Measurements from ENCODE around the gene RALA. TPM values are rescaled to one million over a fixed set of nuclear protein-coding genes. Genes with fewer than 3 reads are reported as not detected.

Gene RALA
- total RNA-seq, 1 experiment from 2014 or later = 41.7 TPM

DNA sequence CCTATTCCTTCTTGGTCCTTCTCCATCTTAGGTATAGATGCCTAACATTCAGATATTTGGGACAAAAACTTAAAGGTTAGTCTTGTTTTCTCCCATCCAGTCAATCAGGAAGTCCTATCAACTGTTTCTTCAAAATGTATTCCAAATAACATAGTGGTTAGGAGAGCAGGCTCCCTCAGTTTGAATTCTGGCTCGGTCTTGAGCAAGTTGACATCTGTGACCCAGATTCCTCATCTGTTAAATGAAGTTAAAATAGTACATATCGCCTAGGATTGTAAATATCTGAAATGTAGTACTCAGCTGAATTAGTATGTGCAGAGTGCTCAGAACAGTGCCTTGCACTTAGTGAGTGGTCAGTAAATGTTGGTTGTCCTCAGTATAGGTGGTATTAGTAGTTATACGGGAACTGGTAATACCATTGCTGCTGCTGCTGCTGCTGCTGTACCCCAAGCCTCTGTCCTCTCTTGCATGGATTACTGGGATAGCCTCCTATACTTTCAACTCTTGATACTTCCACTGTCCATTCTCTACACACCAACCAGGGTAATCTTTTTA lies 58.6 kb downstream of the RALA start:
- Mint-ChIP-seq H3K27me3 (ENCODE audit: insufficient read depth, unreplicated experiment) (no peaks in the 10 kb centered on the region), H3K4me1 (ENCODE audit: low read depth, unreplicated experiment) (peaks cover 13% of the 10 kb centered on the region), H3K9me3 (ENCODE audit: unreplicated experiment) (no peaks in the 10 kb centered on the region), H3K4me3 (ENCODE audit: unreplicated experiment) (no peak overlapping the region), H3K36me3 (ENCODE audit: insufficient read depth, unreplicated experiment) (peaks cover 5% of the 10 kb centered on the region), H3K27ac (ENCODE audit: unreplicated experiment) (no peak overlapping the region)
- TF ChIP-seq, protein P1, sequence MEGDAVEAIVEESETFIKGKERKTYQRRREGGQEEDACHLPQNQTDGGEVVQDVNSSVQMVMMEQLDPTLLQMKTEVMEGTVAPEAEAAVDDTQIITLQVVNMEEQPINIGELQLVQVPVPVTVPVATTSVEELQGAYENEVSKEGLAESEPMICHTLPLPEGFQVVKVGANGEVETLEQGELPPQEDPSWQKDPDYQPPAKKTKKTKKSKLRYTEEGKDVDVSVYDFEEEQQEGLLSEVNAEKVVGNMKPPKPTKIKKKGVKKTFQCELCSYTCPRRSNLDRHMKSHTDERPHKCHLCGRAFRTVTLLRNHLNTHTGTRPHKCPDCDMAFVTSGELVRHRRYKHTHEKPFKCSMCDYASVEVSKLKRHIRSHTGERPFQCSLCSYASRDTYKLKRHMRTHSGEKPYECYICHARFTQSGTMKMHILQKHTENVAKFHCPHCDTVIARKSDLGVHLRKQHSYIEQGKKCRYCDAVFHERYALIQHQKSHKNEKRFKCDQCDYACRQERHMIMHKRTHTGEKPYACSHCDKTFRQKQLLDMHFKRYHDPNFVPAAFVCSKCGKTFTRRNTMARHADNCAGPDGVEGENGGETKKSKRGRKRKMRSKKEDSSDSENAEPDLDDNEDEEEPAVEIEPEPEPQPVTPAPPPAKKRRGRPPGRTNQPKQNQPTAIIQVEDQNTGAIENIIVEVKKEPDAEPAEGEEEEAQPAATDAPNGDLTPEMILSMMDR (IDR thresholded peaks at IDR 0.05; ENCODE audit: insufficient read depth in 1 of 2, low read depth in 1 of 2, low read length in 1 of 2, severe bottlenecking in 1 of 2, unreplicated experiment in 1 of 2) = no peak
- ChIA-PET POLR2A (no interaction called here), CTCF (no interaction called here)
- Histone ChIP-seq H3K9me3 (peaks cover 1% of the 10 kb centered on the region; the same call in 1 of the 2 replicates), H3K36me3 (ENCODE audit: control insufficient read depth, insufficient read depth, low read length) (no peaks in the 10 kb centered on the region), H3K27me3 (replicated peaks; ENCODE audit: control insufficient read depth, insufficient read depth, low read length) (no peaks in the 10 kb centered on the region), H3K4me1 (peaks cover 5% of the 10 kb centered on the region), H3K4me3 (ENCODE audit: low read depth, low read length) (no peak overlapping the region)
- DNase-seq = no peak
- intact Hi-C loops (cut with micrococcal nuclease; ENCODE audit: unreplicated experiment) = no loop called here
- no TSS peak for BruUV-seq (replicated peaks)

GRCh38 chr7:39683216-39683845 lies 60.0 kb downstream of the RALA start:
- no peaks in the 10 kb centered on the region for H3K36me3 ChIP-seq (ENCODE audit: control insufficient read depth, insufficient read depth, low read length)
- ChIA-PET POLR2A (no interaction called here), CTCF (no interaction called here)
- no peak overlapping the region for H3K4me3 ChIP-seq (ENCODE audit: low read depth, low read length)
- intact Hi-C loops (cut with micrococcal nuclease; ENCODE audit: unreplicated experiment) = no loop called here
- H3K4me1 ChIP-seq = peaks cover 5% of the 10 kb centered on the region
- H3K4me3 Mint-ChIP-seq (ENCODE audit: unreplicated experiment) = no peak overlapping the region
- no peaks in the 10 kb centered on the region for H3K27me3 ChIP-seq (replicated peaks; ENCODE audit: control insufficient read depth, insufficient read depth, low read length)
- H3K27me3 Mint-ChIP-seq (ENCODE audit: insufficient read depth, unreplicated experiment) = no peaks in the 10 kb centered on the region
- H3K9me3 ChIP-seq = no peaks in the 10 kb centered on the region
- no TSS peak for BruUV-seq (replicated peaks)
- TF ChIP-seq, protein P1 (IDR thresholded peaks at IDR 0.05; ENCODE audit: insufficient read depth in 1 of 2, low read depth in 1 of 2, low read length in 1 of 2, severe bottlenecking in 1 of 2, unreplicated experiment in 1 of 2) = no peak
- H3K9me3 Mint-ChIP-seq (ENCODE audit: unreplicated experiment) = no peaks in the 10 kb centered on the region
- no peak for DNase-seq
- H3K36me3 Mint-ChIP-seq (ENCODE audit: insufficient read depth, unreplicated experiment) = peaks cover 5% of the 10 kb centered on the region
- H3K4me1 Mint-ChIP-seq (ENCODE audit: low read depth, unreplicated experiment) = peaks cover 13% of the 10 kb centered on the region
- no peak overlapping the region for H3K27ac Mint-ChIP-seq (ENCODE audit: unreplicated experiment)

DNA sequence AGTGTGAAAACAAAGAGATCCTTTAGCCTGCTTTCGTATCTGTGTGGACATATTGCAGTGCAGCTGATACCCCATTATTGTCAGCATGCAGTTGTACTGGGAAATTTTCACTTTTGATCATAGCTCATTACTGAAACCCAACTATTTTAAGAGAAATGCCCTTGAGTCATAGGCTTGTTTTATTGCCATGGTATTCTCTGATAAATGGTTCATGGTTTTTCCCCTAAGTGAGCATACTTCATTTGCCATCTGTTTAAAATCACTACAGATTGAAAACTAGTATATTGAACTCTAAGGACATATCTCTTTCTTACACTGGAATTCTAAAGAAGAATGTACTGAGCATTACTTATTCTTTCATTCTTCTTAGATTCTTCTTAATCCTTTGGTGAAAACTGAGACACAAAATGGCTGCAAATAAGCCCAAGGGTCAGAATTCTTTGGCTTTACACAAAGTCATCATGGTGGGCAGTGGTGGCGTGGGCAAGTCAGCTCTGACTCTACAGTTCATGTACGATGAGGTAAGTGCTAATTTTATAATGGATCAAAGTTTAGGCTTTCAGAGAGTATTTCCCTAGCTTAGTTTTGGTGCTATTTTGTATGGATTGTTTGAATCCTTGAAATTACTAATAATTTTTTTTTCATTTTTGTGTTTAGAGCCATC lies 63.0 kb downstream of the RALA start:
- H3K27me3 Mint-ChIP-seq (ENCODE audit: insufficient read depth, unreplicated experiment) = no peaks in the 10 kb centered on the region
- Histone ChIP-seq H3K4me3 (ENCODE audit: low read depth, low read length) (no peak overlapping the region), H3K36me3 (ENCODE audit: control insufficient read depth, insufficient read depth, low read length) (no peaks in the 10 kb centered on the region), H3K9me3 (no peaks in the 10 kb centered on the region), H3K27me3 (replicated peaks; ENCODE audit: control insufficient read depth, insufficient read depth, low read length) (no peaks in the 10 kb centered on the region), H3K4me1 (peaks cover 5% of the 10 kb centered on the region)
- intact Hi-C loops (cut with micrococcal nuclease; ENCODE audit: unreplicated experiment) = loop anchor here (5.0 kb wide), 1 partner anchor 64 kb away; the partner anchor contains the start of gene RALA
- no peak overlapping the region for H3K4me3 Mint-ChIP-seq (ENCODE audit: unreplicated experiment)
- no peak overlapping the region for H3K27ac Mint-ChIP-seq (ENCODE audit: unreplicated experiment)
- TF ChIP-seq, protein P1 (IDR thresholded peaks at IDR 0.05; ENCODE audit: insufficient read depth in 1 of 2, low read depth in 1 of 2, low read length in 1 of 2, severe bottlenecking in 1 of 2, unreplicated experiment in 1 of 2) = no peak
- DNase-seq = no peak
- POLR2A ChIA-PET = no interaction called here
- no TSS peak for BruUV-seq (replicated peaks)
- no peaks in the 10 kb centered on the region for H3K9me3 Mint-ChIP-seq (ENCODE audit: unreplicated experiment)
- peaks cover 4% of the 10 kb centered on the region for H3K36me3 Mint-ChIP-seq (ENCODE audit: insufficient read depth, unreplicated experiment)
- CTCF ChIA-PET = no interaction called here
- H3K4me1 Mint-ChIP-seq (ENCODE audit: low read depth, unreplicated experiment) = peaks cover 13% of the 10 kb centered on the region

All from Caco-2 (cell line).